Kidney (tissue), 14 donors: Measurements from ENCODE around the gene SPEM2. TPM values are rescaled to one million over a fixed set of nuclear protein-coding genes. Genes with fewer than 3 reads are reported as not detected.

Source experiments
- DNase-seq, 5 donors: peaks; one replicate each; pipeline ENCODE4 v3.0.0-alpha.2; 2013 to 2020
- FAIRE-seq: peaks from 2 replicates; lab custom pipeline; 2012; peaks lifted over from hg19 to GRCh38; lab: Jason Lieb, UNC
- H3K27ac ChIP-seq, 2 donors: one replicate each; pipeline ENCODE4 v1.7.0; 2013; ENCODE audit warnings: low read depth in 2 of 2, low read length in 2 of 2, inconsistent platforms in 1 of 2
- H3K27me3 ChIP-seq: one replicate; pipeline ENCODE4 v1.7.1; 2013; ENCODE audit warnings: low read length, inconsistent platforms; ENCODE audit not compliant: control insufficient read depth, insufficient read depth
- H3K36me3 ChIP-seq, 3 donors: one replicate each; pipeline versions ENCODE4 v1.7.0 to v1.7.1; 2013; ENCODE audit warnings: low read length in 3 of 3, control low read depth in 1 of 3, inconsistent platforms in 1 of 3; ENCODE audit not compliant: insufficient read depth in 3 of 3, control insufficient read depth in 2 of 3
- H3K4me1 ChIP-seq, 3 donors: one replicate each; pipeline versions ENCODE4 v1.7.0 to v1.7.1; 2013; ENCODE audit warnings: low read length in 3 of 3, inconsistent platforms in 1 of 3, low read depth in 1 of 3; ENCODE audit not compliant: control insufficient read depth in 2 of 3, insufficient read depth in 2 of 3
- H3K4me3 ChIP-seq, 3 donors: one replicate each; pipeline versions ENCODE4 v1.7.0 to v1.8.1; 2013; ENCODE audit warnings: low read length in 3 of 3, control low read depth in 1 of 3, inconsistent platforms in 1 of 3
- H3K9ac ChIP-seq, 3 donors: one replicate each; pipeline versions ENCODE4 v1.7.0 to v1.7.1; 2013; ENCODE audit warnings: low read length in 3 of 3, control low read depth in 1 of 3, inconsistent platforms in 1 of 3
- H3K9me3 ChIP-seq, 3 donors: one replicate each; pipeline versions ENCODE4 v1.7.0 to v1.7.1; 2013; ENCODE audit warnings: low read length in 3 of 3, control low read depth in 1 of 3, inconsistent platforms in 1 of 3; ENCODE audit not compliant: control insufficient read depth in 2 of 3, insufficient read depth in 1 of 3
- intact Hi-C: fragments of 100-400 bp; cut with DNase I; formaldehyde crosslinking; loops from one replicate; pipeline ENCODE4 v1.11.1; 2022
- polyA plus RNA-seq: library from polyadenylated mRNA; stranded (reverse); fragments of 350-450 nt; fragmentation: Illumina TruSeq; extraction: RNeasy Lipid Tissue Mini Kit (QIAGEN cat#74804); gene quantifications from one replicate; pipeline ENCODE4 v1.2.3, GENCODE V29; 2014; ENCODE audit warnings: low read depth, low replicate concordance; ENCODE audit not compliant: insufficient read depth
- total RNA-seq: library from RNA; stranded (reverse); fragmentation: NEBNext Ultra II Directional; extraction: Animal tissue kit (Norgen Biotek cat#: 25700); gene quantifications from one replicate; pipeline ENCODE4 v1.2.1, GENCODE V29; 2021
- TF ChIP-seq, protein P1 (sequence below): IDR thresholded peaks from 3 replicates; pipeline ENCODE4 v1.5.1; 2012; ENCODE audit warnings: mild to moderate bottlenecking, moderate library complexity, borderline replicate concordance; ENCODE audit not compliant: insufficient read depth; ENCODE audit errors: extremely low read depth
- donor health status: control.
- donor health status: control.
- donor health status: control.
- donor health status: control.
- donor health status: control.
- donor health status: DM: yes; HTN: yes; CAD: no.
- donor health status: Normal renal cell carcinoma (clear cell type).

Gene SPEM2
- total and polyA plus RNA-seq, 2 donors from 2014 or later = not detected

DNA sequence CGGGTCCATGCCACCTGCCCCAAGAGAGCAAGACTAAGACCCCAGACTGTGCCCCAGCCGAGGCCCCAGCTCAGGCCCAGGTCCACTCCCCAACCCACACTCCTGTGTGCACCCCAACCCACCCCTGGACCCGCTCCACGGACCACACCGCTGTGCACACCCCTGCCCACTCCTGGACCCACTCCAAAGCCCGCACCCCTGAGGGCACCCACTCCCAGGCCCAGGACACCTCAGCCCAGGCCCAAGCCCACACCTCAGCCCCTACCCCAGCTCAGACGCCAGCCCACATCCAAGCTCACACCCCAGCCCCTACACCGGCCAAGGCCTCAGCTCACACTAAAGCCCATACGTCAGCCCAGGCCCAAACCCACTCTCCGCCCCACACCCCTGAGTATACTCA, 4.3 kb downstream of the SPEM2 start:
- H3K36me3 ChIP-seq = no peaks in the 10 kb centered on the region
- no peak for FAIRE-seq
- H3K27ac ChIP-seq = no peak overlapping the region
- no peaks in the 10 kb centered on the region for H3K4me1 ChIP-seq
- no peaks in the 10 kb centered on the region for H3K27me3 ChIP-seq
- no peak overlapping the region for H3K9ac ChIP-seq
- DNase-seq = no peak
- H3K9me3 ChIP-seq = no peaks in the 10 kb centered on the region
- intact Hi-C loops = no loop called here
- H3K4me3 ChIP-seq = no peak overlapping the region
- TF ChIP-seq, protein P1, sequence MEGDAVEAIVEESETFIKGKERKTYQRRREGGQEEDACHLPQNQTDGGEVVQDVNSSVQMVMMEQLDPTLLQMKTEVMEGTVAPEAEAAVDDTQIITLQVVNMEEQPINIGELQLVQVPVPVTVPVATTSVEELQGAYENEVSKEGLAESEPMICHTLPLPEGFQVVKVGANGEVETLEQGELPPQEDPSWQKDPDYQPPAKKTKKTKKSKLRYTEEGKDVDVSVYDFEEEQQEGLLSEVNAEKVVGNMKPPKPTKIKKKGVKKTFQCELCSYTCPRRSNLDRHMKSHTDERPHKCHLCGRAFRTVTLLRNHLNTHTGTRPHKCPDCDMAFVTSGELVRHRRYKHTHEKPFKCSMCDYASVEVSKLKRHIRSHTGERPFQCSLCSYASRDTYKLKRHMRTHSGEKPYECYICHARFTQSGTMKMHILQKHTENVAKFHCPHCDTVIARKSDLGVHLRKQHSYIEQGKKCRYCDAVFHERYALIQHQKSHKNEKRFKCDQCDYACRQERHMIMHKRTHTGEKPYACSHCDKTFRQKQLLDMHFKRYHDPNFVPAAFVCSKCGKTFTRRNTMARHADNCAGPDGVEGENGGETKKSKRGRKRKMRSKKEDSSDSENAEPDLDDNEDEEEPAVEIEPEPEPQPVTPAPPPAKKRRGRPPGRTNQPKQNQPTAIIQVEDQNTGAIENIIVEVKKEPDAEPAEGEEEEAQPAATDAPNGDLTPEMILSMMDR = no peak

DNA sequence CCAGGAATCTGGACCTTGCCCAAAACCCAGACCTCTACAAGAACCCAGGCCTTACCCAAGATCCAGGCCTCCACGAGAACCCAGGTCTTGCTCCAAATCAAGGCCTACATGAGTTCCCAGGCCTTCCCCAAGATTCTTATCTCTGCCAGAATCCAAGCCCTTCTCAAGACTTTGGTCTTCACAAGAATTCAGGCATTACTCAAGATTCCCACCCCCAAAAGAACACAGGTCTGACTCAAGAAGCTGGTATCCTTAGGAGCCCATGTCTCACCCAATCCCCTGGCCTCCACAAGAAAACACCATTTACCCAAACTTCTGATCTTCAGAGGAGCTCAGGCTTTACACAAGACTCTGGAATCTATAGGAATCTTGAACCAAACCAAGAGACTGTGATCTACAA, 5.8 kb downstream of the SPEM2 start:
- H3K36me3 ChIP-seq = no peaks in the 10 kb centered on the region
- no peaks in the 10 kb centered on the region for H3K27me3 ChIP-seq
- FAIRE-seq (no peak), DNase-seq (no peak)
- intact Hi-C loops = no loop called here
- H3K4me1 ChIP-seq = peaks cover 0 to 5% (median 0%) of the 10 kb centered on the region in 3 donors
- no peak overlapping the region for H3K4me3 ChIP-seq
- no peaks in the 10 kb centered on the region for H3K9me3 ChIP-seq
- H3K9ac ChIP-seq = no peak overlapping the region
- TF ChIP-seq, protein P1 = no peak
- no peak overlapping the region for H3K27ac ChIP-seq

DNA sequence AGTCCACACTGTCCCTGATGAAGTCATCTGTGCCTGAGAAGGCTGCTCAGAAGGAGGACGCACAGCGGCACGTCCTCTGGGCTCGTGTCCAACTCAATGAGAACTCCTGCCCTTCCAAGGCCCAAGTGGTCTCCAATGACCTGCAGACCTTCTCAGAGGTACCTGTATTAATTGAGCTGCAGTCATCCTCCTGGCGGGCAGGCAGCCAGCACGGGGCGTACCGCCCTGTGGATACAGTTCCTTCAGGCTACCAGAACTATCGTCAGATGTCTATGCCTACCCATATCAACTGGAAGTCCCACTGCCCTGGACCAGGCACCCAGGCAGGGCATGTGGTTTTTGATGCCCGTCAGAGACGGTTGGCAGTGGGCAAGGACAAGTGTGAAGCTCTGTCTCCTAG, 6.9 kb downstream of the SPEM2 start:
- intact Hi-C loops = no loop called here
- TF ChIP-seq, protein P1 = no peak
- FAIRE-seq = no peak

More for the DNA sequence above, 6.9 kb downstream of the SPEM2 start:
- no peak for DNase-seq
- Histone ChIP-seq H3K27me3 (no peaks in the 10 kb centered on the region), H3K4me1 (peaks cover 0 to 11% (median 0%) of the 10 kb centered on the region in 3 donors), H3K36me3 (no peaks in the 10 kb centered on the region), H3K27ac (no peak overlapping the region), H3K9me3 (no peaks in the 10 kb centered on the region), H3K4me3 (no peak overlapping the region), H3K9ac (no peak overlapping the region)
